MCF 10A (cell line): ENCODE data around the gene CPED1. TPM values are rescaled to one million over a fixed set of nuclear protein-coding genes. Genes with fewer than 3 reads are reported as not detected.

ENCODE experiments used
- BruUV-seq: library from RNA; stranded (reverse); fragments of 400-500 nt; replicated peaks from 2 replicates; lab custom pipeline; 2021; lab: Mats Ljungman, UMichigan
- CTCF ChIA-PET: fragments of 300-600 bp; sonication (Branson Sonifier 250); formaldehyde crosslinking; extraction: SDS; loops from one replicate; lab custom pipeline; 2021; ENCODE audit warnings: antibody characterized with exemption, inconsistent platforms; lab: Yijun Ruan, JAX
- POLR2A ChIA-PET: fragments of 300-600, 350-650 bp; sonication (Branson Sonifier 250); formaldehyde crosslinking; extraction: SDS; loops from one replicate; lab custom pipeline; 2020; ENCODE audit warnings: antibody characterized with exemption, inconsistent platforms; lab: Yijun Ruan, JAX
- DNase-seq: peaks from one replicate; pipeline ENCODE4 v3.0.0-alpha.2; 2018; ENCODE audit not compliant: unreplicated experiment
- H3K27ac Mint-ChIP-seq: one replicate; pipeline ENCODE4 v1.8.0; 2022; ENCODE audit warnings: mild to moderate bottlenecking, low read depth, mixed read lengths; ENCODE audit not compliant: unreplicated experiment
- H3K27me3 Mint-ChIP-seq: one replicate; pipeline ENCODE4 v1.8.0; 2022; ENCODE audit warnings: mixed read lengths; ENCODE audit not compliant: insufficient read depth, unreplicated experiment
- H3K36me3 Mint-ChIP-seq: one replicate; pipeline ENCODE4 v1.8.0; 2022; ENCODE audit warnings: mild to moderate bottlenecking, moderate library complexity, mixed read lengths; ENCODE audit not compliant: insufficient read depth, unreplicated experiment
- H3K4me1 Mint-ChIP-seq: one replicate; pipeline ENCODE4 v1.8.0; 2022; ENCODE audit warnings: mixed read lengths; ENCODE audit not compliant: insufficient read depth, unreplicated experiment
- H3K4me3 Mint-ChIP-seq: one replicate; pipeline ENCODE4 v1.8.0; 2022; ENCODE audit warnings: mild to moderate bottlenecking, moderate library complexity, mixed read lengths; ENCODE audit not compliant: unreplicated experiment
- H3K9me3 Mint-ChIP-seq: one replicate; pipeline ENCODE4 v1.8.0; 2022; ENCODE audit warnings: mixed read lengths; ENCODE audit not compliant: unreplicated experiment
- CTCF ChIP-seq: fragments of 200-600 bp; IDR thresholded peaks from one replicate; pipeline ENCODE4 v1.8.0; 2022; ENCODE audit warnings: antibody characterized with exemption, mild to moderate bottlenecking; ENCODE audit not compliant: unreplicated experiment
- intact Hi-C: fragments of 100-400 bp; cut with micrococcal nuclease; formaldehyde crosslinking; loops from 2 replicates; pipeline ENCODE4 v1.14.1; 2022
- total RNA-seq: library from RNA; stranded (reverse); gene quantifications from 2 replicates; pipeline ENCODE4 v1.2.3, GENCODE V29; 2022

Gene CPED1
- total RNA-seq, 1 experiment from 2014 or later: not detected

DNA sequence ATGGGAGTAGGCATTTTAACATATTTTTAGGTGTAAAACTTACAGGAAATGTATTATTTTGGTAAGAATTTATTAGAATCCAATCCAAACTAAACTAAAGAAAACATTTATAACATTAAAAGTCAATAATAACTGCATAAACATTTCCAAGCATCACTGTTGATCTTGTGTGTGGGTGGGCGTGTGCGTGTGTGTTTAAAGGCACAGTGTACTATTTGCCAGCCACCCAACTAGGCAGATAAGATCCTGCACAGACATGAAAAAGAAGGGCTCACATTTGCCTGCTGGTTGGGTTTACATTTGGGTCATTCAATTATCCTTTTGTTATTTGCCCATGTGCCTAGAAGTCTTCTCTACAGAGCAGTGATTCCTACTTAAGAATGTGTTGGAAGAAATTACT, 309.3 kb downstream of the CPED1 start:
- no TSS peak for BruUV-seq

DNA sequence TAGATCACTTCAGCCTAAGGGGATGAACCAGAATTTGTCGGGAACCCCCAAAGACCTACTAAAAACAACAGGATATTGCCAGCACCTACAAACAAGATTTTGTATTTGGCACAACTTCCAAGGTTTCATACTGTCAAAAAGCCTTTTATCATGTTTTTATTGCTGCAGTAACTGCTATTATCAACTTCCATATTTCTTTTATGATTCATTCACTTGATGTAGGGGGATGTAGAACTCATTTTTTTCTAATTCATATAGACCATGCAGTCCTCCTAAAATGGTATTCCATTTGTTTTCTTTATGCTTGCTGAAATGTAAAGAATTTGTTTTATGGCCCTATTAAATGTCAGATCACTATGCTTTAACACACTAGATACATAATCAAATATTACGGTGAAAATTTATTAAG, 310.3 kb downstream of the CPED1 start:
- CTCF ChIA-PET: no interaction called here
- no peaks in the 10 kb centered on the region for H3K27me3 Mint-ChIP-seq
- intact Hi-C loops: no loop called here
- no peaks in the 10 kb centered on the region for H3K9me3 Mint-ChIP-seq
- H3K27ac Mint-ChIP-seq: no peak overlapping the region
- BruUV-seq: no TSS peak
- POLR2A ChIA-PET: no interaction called here
- TF ChIP-seq CTCF: no peak
- no peaks in the 10 kb centered on the region for H3K36me3 Mint-ChIP-seq
- DNase-seq: no peak
- peaks cover 7% of the 10 kb centered on the region for H3K4me1 Mint-ChIP-seq
- H3K4me3 Mint-ChIP-seq: no peak overlapping the region

More for the DNA sequence above, 309.3 kb downstream of the CPED1 start:
- no peaks in the 10 kb centered on the region for H3K27me3 Mint-ChIP-seq
- intact Hi-C loops: no loop called here
- peaks cover 7% of the 10 kb centered on the region for H3K4me1 Mint-ChIP-seq
- no peak for TF ChIP-seq CTCF
- H3K9me3 Mint-ChIP-seq: no peaks in the 10 kb centered on the region
- DNase-seq: no peak
- no peak overlapping the region for H3K4me3 Mint-ChIP-seq
- POLR2A ChIA-PET: no interaction called here
- no peak overlapping the region for H3K27ac Mint-ChIP-seq
- no peaks in the 10 kb centered on the region for H3K36me3 Mint-ChIP-seq
- CTCF ChIA-PET: no interaction called here

DNA sequence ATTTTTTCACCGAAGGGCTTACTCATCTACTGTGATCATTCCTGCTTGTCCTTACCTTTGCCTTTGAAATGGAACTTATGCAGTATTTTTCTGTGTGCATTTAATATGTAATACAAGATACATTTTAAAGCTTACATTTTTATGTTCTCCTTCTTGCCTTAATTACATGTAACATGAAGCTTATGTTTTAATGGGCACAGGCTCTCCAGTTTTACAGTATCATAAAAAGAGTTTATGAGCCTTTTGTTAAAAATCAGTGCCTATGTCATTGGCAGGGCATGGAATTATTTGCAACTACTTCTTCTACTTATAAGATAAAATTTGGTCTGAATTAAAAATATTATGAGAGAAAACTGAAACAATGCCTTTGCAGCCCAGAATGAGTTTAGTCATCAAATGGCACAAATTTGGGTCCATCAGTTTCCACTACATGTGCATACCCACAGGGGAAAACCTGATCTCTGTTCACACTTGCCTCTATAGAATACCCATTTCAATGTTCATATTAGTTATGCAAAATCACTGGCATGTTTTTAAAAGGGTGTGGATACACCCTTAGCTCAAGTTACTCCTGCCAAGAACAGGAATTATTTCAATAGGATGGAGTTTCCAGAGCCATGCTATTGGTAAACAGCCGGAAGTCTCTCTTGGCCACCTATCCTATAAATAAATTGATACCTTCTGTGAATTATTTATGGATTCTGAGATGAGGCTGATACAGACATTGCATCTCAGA, 312.3 kb downstream of the CPED1 start:
- BruUV-seq: no TSS peak
- no peak for DNase-seq
- CTCF ChIA-PET: interaction anchor here (0.7 kb wide), 1 partner anchor 406 kb away, joined by 3 read pairs; no protein-coding TSS in a partner anchor
- H3K4me3 Mint-ChIP-seq: no peak overlapping the region
- intact Hi-C loops: no loop called here
- H3K27ac Mint-ChIP-seq: no peak overlapping the region
- H3K36me3 Mint-ChIP-seq: no peaks in the 10 kb centered on the region
- H3K9me3 Mint-ChIP-seq: no peaks in the 10 kb centered on the region
- no peaks in the 10 kb centered on the region for H3K27me3 Mint-ChIP-seq
- H3K4me1 Mint-ChIP-seq: peaks cover 7% of the 10 kb centered on the region
- POLR2A ChIA-PET: interaction anchor here (1.0 to 1.2 kb wide), 2 partner anchors 12 to 44 kb away, joined by 4 read pairs; no protein-coding TSS in a partner anchor
- TF ChIP-seq CTCF: no peak

- no peaks in the 10 kb centered on the region for H3K27me3 Mint-ChIP-seq
- ChIA-PET CTCF (interaction anchor here (0.7 kb wide), 1 partner anchor 405 kb away, joined by 3 read pairs; no protein-coding TSS in a partner anchor), POLR2A (interaction anchor here (1.0 to 1.2 kb wide), 2 partner anchors 13 to 45 kb away, joined by 4 read pairs; no protein-coding TSS in a partner anchor)
- no TSS peak for BruUV-seq
- H3K9me3 Mint-ChIP-seq: no peaks in the 10 kb centered on the region
- no peak overlapping the region for H3K27ac Mint-ChIP-seq
- no peaks in the 10 kb centered on the region for H3K36me3 Mint-ChIP-seq
- DNase-seq: no peak
- H3K4me1 Mint-ChIP-seq: peaks cover 7% of the 10 kb centered on the region
- intact Hi-C loops: no loop called here
- no peak overlapping the region for H3K4me3 Mint-ChIP-seq
- TF ChIP-seq CTCF: no peak
Measured at GRCh38 chr7:121301446-121302213, 313.1 kb downstream of the CPED1 start.
